Measurements from ENCODE around the gene ACAN. TPM values are rescaled to one million over a fixed set of nuclear protein-coding genes. Genes with fewer than 3 reads are reported as not detected.

Gene ACAN
- total RNA-seq, 1 experiment from 2014 or later, result not detected

Other genes starting within 250 kb of the ACAN start
- 34.9 and 43.4 TPM in 2 replicates for gene AEN, start 182.1 kb upstream of the ACAN start, total RNA-seq (2022)
- gene ISG20, start 164.4 kb upstream of the ACAN start, total RNA-seq (2022), result 75.6 and 155 TPM in 2 replicates
- 8.8 and 9.1 TPM in 2 replicates for gene HAPLN3, start 92.1 kb downstream of the ACAN start, total RNA-seq (2022)
- gene MFGE8, start 109.9 kb downstream of the ACAN start, total RNA-seq (2022), result 35.5 and 36.2 TPM in 2 replicates

Measured in Calu3 (cell line).